ENCODE data around the gene HBEGF. TPM values are rescaled to one million over a fixed set of nuclear protein-coding genes. Genes with fewer than 3 reads are reported as not detected.
A peak's percentile ranks its signal among the peaks of the same experiment; 100 is the strongest.

The HBEGF gene
- total RNA-seq, 4 donors from 2014 or later, result 5.8 to 13.0 (median 12.6) TPM

DNA sequence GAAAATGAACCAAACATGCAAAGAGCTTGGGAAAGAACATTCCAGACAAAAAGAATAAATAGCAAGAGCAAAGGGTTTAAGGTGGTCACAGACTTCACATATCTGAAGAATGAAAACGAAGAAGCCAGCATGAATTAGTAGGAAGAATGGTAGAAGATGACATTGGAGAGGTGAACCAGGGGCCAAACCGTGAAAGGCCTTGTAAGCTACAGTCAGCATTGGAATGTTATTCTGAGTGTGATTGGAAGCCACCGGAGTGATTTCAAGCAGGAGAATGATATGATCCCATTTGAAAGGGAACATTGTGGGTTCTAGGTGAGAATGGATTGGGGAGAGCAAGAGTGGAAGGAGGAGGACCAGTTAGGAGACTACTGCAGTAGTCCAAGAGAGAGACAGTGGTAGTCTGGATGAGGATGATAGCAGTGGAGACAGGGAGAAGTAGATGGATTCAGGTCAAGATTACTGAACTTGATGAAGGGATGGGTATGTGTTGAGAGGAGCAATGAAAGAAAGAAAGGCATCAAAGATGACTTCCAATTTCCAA lies 36.6 kb downstream of the HBEGF start:
- no peak for DNase-seq
- no peaks in the 10 kb centered on the region for H3K27me3 ChIP-seq
- H3K4me3 ChIP-seq (replicated peaks in 1 of 3), result no peak overlapping the region
- no peak overlapping the region for H3K27ac ChIP-seq
- peaks cover 19 to 31% of the 10 kb centered on the region in 2 donors for H3K4me1 ChIP-seq
- intact Hi-C loops (cut with DNase I), result no loop called here
- no peaks in the 10 kb centered on the region for H3K36me3 ChIP-seq
- 89 to 90% methylated on average over 3 of the region's 3 CpGs for WGBS, 2 donors
- TF ChIP-seq, protein P1, sequence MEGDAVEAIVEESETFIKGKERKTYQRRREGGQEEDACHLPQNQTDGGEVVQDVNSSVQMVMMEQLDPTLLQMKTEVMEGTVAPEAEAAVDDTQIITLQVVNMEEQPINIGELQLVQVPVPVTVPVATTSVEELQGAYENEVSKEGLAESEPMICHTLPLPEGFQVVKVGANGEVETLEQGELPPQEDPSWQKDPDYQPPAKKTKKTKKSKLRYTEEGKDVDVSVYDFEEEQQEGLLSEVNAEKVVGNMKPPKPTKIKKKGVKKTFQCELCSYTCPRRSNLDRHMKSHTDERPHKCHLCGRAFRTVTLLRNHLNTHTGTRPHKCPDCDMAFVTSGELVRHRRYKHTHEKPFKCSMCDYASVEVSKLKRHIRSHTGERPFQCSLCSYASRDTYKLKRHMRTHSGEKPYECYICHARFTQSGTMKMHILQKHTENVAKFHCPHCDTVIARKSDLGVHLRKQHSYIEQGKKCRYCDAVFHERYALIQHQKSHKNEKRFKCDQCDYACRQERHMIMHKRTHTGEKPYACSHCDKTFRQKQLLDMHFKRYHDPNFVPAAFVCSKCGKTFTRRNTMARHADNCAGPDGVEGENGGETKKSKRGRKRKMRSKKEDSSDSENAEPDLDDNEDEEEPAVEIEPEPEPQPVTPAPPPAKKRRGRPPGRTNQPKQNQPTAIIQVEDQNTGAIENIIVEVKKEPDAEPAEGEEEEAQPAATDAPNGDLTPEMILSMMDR (IDR thresholded peaks at IDR 0.05), result no peak
- TF ChIP-seq POLR2A (IDR thresholded peaks at IDR 0.05), result no peak
- no peaks in the 10 kb centered on the region for H3K9me3 ChIP-seq

- intact Hi-C loops (cut with DNase I), result no loop called here
- Histone ChIP-seq H3K27me3 (no peaks in the 10 kb centered on the region), H3K36me3 (no peaks in the 10 kb centered on the region), H3K4me3 (replicated peaks in 1 of 3) (no peak overlapping the region), H3K4me1 (peaks cover 9 to 16% of the 10 kb centered on the region in 2 donors), H3K27ac (no peak overlapping the region), H3K9me3 (no peaks in the 10 kb centered on the region)
- DNase-seq, result no peak
- WGBS, 2 donors, result 84 to 85% methylated on average over 1 of the region's 1 CpG
- no peak for TF ChIP-seq POLR2A (IDR thresholded peaks at IDR 0.05)
- TF ChIP-seq, protein P1 (IDR thresholded peaks at IDR 0.05), result no peak
These were observed 40.9 kb downstream of the HBEGF start for GRCh38 chr5:140305471-140305870.

DNA sequence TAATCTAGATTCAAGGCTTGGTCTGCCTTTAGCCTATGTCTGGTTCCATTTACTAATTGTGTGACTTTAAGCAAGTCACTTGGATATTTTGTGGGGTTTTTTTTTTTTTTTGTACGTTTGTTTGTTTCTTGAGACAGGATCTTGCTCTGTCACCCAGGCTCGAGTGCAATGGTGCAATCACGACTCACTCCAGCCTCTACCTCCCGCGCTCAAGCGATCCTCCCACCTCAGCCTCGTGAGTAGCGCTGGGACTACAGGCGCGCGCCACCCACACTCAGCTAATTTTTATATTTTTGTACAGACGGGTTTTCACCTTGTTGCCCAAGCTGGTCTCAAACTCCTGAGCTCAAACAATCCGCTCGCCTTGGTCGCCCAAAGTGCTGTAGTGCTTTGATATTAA lies 42.4 kb downstream of the HBEGF start:
- Histone ChIP-seq H3K27ac (no peak overlapping the region), H3K4me3 (replicated peaks in 1 of 3) (no peak overlapping the region), H3K4me1 (peaks cover 10 to 22% of the 10 kb centered on the region in 2 donors), H3K27me3 (no peaks in the 10 kb centered on the region), H3K36me3 (no peaks in the 10 kb centered on the region), H3K9me3 (no peaks in the 10 kb centered on the region)
- TF ChIP-seq POLR2A (IDR thresholded peaks at IDR 0.05), result no peak
- TF ChIP-seq, protein P1 (IDR thresholded peaks at IDR 0.05), result no peak
- no peak for DNase-seq
- 92 to 93% methylated on average over 15 of the region's 15 CpGs for WGBS, 2 donors
- intact Hi-C loops (cut with DNase I), result no loop called here

- 1% methylated on average over 27 to 28 of the region's 30 CpGs for WGBS, 2 donors
- intact Hi-C loops (cut with DNase I), result no loop called here
- Histone ChIP-seq H3K36me3 (no peaks in the 10 kb centered on the region), H3K4me3 (replicated peaks in 1 of 3) (peak within 1 kb of the TSS; percentile 16 to 66 (median 60)), H3K9me3 (no peaks in the 10 kb centered on the region), H3K4me1 (peaks cover 18 to 29% of the 10 kb centered on the region in 2 donors), H3K27me3 (no peaks in the 10 kb centered on the region), H3K27ac (peak within 1 kb of the TSS; percentile 3 to 78 (median 70))
- peak; percentile 93 to 96 for DNase-seq
- TF ChIP-seq, protein P1 (IDR thresholded peaks at IDR 0.05), result no peak
- TF ChIP-seq POLR2A (IDR thresholded peaks at IDR 0.05), result peak in 1 of 2 donors; percentile 60
These were observed 43.4 kb downstream of the HBEGF start, which contains the start of gene PFDN1 for GRCh38 chr5:140302786-140303639. TSS of gene PFDN1 (minus strand) at chr5:140303101. CDS start at chr5:140303073, 28 bp downstream.

GRCh38 chr5:140301136-140301535 lies 45.3 kb downstream of the HBEGF start:
- intact Hi-C loops (cut with DNase I), result no loop called here
- H3K9me3 ChIP-seq, result no peaks in the 10 kb centered on the region
- H3K4me3 ChIP-seq (replicated peaks in 1 of 3), result no peak overlapping the region
- no peak for DNase-seq
- 93 to 96% methylated on average over 1 of the region's 1 CpG for WGBS, 2 donors
- H3K27me3 ChIP-seq, result no peaks in the 10 kb centered on the region
- no peak overlapping the region for H3K27ac ChIP-seq
- H3K36me3 ChIP-seq, result no peaks in the 10 kb centered on the region
- TF ChIP-seq, protein P1 (IDR thresholded peaks at IDR 0.05), result no peak
- no peak for TF ChIP-seq POLR2A (IDR thresholded peaks at IDR 0.05)
- peaks cover 18 to 33% of the 10 kb centered on the region in 2 donors for H3K4me1 ChIP-seq

Data from thyroid gland (tissue), 4 donors.